ENCODE measurements around the gene NPEPL1.
"Not testable (repeated sequence)": the region's sequence is repeated elsewhere in the genome, so short reads cannot be mapped to it uniquely, and the experiment has no call there.

The NPEPL1 gene

DNA sequence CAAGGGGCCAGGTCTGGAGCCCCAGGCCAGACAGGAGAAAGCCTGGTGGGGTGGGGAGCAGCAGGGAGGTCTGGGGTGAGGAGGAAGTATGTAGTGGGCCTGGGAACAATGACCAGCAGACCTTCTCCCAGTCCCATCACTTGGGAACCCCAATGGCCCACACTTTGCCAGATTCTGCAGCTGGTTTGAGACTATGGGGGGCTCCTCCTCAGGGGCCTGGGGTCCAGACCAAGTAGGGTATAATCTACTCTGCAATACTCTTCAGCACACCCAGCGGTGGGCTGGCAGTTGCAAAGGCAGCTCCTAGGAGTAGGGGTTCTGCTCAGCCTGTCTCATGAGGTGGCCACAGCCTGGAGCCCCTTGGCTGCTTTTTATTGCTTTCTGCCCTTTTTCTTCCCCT lies 52.8 kb downstream of the NPEPL1 start:
- DNase-seq: no peak

DNA sequence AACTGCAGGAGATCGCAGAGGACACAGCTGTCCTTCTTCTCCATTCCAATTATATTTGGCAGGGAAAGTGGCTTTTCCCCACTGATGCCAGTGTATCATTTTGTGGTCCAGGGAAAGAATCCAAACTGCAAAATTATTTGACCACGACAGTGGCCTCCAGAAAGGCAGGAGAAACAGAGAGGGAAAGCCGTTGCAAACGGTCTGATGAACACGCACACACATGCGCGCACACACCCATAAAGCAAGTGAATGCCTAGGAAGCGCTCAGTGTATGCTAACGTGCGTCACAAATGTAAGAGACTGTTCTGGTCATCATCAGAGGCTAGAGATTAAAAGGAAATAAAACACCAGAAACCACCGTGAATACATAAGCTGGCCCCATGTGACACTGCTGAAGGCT lies 54.0 kb downstream of the NPEPL1 start:
- DNase-seq: no peak

DNA sequence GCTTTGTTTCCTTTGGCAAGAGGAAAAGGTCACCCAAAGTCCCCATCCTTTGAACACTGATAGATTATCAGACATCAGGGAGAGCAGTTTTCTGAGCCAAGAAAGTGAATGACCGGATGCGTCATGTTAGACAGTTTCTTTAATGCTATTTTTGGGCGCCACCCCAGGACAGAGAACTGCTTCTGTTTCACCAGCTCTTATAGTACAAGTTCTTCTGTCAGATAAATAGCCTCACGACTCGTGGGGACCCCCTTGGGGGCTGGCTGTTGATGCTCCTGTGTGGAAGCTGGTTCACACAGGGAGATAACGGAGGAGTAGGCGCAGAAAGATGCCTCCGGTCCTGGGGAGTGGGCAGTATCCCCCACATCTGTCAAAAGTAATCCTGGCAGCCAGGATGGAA lies 54.6 kb downstream of the NPEPL1 start:
- no peak for DNase-seq

DNA sequence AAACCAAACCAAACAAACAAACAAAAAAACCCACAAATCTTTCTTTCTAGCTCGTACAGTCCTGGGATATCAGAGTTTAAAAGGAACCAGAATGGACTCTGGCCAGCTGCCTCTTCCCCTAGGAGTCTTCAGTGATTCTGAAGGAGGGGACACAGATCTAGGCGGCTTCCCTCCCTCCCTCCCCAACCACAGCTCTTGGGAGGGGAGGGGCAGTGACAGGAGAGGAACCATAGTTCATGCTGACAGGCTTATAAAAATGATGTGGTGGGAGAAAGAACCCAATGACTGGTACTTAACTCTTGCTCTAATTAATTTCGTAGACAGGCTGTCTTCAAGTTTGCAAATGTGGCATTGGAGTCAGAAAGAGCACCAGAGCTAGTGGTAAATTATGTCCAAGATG lies 56.0 kb downstream of the NPEPL1 start:
- no peak for DNase-seq

DNA sequence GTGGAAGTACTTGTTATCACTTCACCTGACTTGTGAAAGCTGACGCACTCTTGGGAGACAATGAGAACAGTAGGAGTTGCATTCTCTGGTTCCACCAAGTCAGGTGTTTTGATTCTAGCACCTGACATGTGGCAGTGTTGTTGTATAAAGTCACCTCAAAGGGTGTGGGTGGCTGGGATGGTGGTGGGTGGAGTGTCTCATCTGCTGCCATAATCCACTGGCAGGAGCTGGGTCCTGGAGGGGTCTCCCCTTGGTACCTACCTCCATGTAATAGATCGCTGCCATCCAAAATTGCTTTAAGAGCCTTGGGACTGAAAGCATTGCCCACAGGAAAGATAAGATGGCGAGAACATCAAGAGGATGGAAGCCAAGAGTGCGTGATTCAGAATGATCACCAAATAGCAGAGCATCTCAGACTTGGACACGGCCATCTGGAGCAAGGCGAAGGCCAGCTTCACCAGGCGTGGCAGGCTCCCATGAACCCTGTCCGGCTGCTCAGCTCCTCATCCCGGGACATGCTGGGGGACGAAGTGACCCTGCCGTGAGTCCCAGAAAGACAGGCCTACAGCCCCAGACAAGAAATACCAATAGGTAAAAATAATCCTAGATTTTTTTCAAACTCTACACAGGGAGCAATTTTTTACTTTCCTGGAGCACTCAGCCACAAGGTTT lies 56.6 kb downstream of the NPEPL1 start:
- DNase-seq: no peak

DNA sequence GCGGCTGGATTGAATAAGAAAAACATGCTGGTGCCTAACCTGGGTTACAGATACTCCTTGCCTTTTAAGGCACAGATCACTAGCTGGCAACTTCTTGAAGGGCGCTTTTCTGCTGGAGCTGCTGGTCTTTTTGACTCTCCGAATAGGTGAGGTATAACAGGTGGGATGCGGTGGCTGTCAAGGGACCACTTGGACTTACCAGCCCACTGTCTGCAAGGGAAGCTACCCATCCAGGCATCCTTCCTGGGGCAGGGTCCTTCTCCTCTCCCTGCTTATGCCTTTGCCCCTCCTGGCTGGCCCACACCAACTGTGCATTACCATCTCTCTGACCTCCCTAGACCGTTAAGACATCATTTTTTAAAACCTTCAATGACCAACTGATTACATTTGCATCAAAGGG lies 57.4 kb downstream of the NPEPL1 start:
- DNase-seq: no peak

DNA sequence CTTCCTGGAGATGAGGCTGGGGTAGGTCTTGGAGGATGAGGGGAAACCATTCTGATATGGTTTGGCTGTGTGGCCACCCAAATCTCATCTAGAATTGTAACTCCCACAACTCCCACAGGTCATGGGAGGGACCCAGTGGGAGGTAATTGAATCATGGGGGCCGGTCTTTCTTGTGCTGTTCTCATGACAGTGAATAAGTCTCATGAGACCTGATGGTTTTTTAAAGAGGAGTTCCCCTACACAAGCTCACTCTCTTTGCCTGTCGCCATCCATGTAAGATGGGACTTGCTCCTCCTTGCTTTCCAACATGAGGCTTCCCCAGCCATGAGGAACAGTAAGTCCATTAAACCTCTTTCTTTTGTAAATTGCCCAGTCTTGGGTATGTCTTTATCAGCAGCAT lies 58.1 kb downstream of the NPEPL1 start:
- DNase-seq: not testable (repeated sequence)

DNA sequence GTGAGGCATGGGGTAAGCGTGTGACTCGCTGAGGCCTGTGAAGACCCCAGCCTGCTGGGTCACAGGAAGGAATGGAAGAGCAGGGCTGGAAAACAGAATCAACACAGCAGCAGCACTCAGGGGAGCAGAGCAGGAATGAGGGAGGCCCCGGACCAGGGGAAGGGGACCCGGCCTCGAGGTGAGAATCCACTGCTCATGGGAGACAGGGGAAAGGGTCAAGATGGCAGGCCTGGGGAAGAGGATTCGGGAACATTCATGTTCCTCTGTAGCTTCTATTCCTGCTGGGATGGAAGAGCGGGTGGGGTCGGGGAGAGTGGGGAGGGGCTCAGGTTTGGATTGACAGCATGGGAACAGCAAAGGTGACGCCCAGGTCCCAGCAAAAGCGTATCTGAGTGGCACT lies 59.4 kb downstream of the NPEPL1 start:
- DNase-seq: no peak

DNA sequence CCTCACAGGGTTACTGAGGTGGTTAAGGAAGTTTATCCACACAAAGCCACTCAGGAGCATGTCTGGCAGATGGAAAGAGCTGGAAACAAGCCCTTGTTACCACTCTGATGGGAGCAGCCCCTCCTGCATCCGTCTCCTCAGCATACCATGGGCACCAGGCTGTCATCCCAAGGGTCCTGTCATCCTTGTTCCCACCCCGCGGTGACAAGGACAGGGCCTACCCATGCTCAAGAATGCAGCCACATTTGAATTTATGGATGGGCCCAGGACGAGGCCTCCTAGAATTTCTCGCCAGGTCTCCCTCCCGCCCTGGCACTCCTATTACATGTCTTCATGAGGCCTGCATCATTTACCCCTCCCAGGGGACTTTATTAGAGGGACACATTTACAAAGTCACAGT lies 60.0 kb downstream of the NPEPL1 start:
- no peak for DNase-seq

DNA sequence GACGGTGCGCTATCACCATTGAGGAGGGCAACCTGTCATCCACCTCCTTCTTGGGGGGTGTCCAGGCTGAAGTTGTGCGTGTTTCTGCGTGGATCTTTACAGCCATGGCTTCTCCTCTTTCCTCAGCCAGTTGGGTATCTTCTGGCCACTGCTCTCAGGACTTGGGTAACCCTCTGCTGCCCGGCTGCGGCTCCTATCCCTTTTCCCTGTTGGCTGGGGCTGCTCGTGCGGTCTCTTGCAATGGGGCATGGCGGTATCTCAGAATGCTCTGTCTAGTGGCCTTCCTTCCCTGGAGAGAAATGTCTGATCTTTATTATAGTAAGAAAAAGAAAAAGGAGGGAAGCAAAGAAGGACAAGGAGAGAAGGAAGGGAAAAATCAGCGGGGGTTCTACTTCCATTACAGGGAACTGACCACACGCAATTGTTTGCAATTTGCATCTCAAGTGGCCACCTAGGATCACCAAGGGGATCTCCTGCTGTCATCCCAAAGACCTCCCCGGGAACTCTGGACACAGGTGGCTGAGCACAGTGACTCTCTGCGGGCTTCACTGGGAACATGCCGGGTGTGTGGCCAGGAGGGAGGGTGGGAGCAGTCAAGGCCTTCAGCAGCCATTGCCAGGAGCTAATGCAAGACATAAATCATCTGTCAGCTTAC lies 60.8 kb downstream of the NPEPL1 start:
- DNase-seq: no peak

DNA sequence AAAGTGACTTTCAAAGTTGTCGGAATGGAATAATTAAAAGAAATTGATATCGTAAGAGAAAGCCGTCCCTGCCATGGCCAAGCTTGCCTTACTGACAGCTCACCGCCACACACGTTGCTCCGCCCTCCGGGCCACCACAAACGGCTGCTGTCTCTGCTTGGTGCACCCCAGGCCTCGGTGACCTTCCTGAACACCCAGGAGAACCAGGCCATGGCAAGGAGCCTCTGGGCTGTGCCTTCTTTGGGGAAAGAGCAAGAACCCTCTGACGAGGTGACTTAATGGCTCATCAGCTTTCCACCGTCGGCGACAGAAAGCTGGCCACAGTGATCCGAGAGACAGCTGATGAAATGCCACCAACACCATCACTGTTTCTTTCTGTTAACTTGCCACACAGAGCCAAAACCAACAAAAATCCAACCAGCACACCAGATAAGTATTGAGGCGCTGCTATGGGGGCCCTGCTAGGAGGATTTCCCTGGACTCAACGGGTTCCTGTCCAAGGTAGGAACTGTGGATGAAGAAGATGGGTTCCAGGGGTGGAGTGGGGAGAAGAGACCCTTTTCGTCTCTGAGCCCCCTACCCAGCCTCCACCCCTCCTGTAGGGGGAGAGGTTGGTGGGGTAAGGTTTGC lies 61.4 kb downstream of the NPEPL1 start:
- DNase-seq: no peak

DNA sequence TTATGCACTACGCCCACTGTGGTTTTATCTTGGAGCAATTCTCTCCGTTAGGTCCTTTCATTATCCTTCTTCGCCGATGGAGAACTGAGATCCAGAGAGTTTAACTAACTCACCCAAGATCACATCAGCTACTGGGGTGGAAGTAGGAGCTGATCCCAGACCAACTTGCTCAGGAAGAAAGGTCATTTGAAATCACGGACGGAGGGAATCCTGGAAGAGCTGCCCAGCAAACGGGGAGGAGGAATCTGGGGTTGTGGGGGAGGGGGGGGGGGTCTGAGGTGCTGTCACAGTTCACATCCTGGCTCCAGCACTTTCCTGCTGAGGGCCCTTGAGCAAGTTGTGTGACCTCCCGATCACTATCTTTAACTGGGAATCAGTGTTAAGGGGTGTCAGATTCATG lies 62.0 kb downstream of the NPEPL1 start:
- no peak for DNase-seq

DNA sequence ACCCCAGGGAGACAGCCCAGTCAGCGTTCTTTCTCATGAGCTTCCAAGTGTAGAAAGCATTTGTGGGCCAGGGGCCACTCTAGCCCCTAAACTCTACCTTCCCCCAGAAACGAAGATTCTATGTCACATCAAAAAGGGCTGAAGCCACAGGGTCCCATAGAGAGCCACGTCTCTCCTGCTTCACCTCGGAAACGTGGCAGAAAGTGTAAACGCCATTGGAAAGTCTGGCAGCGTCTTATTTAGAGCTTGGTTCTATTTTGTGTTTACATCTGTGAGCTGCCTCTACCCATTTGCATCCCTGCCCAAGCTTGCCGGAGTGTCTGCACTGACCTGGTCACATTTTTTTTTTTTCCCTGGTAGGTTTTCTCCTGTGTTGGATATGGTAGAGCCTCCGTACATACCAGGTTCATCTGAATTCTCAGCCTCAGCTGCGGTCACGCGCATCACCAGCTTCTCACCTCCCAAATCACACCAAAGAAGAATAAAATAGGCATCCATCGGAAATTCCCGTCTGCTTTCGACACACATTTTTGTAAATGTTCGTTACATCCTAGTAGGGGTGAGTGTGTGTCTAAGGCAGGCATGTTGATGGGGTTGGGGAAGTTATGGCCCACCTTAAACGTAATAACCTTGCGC lies 62.6 kb downstream of the NPEPL1 start:
- DNase-seq: no peak

DNA sequence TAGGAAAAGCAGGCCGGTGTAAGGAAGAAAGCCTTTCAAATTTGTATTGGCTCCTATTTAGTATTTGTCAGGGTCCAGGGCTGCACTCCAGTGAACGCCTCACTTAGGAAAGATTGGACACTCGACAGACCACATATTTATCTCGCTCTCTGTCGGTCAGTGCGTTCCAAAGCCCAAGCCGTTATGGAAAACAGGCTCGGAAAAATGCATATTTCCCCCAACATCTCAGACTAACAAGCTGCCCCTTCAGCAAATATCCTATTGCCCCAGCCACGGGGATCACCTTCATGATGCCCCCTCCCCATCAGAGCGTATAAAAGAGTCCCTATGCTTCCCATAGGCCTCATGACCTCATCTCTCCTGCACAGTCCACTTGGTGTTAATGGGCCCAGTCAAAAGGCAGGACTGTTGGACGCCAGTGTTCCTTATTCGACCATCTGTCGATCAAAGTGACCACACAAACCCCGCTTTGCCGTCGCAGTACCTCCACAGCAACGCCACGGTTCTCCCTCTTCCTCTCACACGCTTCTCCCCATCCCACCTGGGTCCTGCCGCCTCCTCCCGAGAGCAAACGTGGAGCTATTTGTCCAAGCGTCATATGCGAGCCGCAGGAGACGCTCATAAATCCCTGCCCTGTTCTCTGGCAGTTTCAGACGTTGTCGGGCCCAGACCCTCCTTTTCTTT lies 63.3 kb downstream of the NPEPL1 start:
- DNase-seq: no peak

DNA sequence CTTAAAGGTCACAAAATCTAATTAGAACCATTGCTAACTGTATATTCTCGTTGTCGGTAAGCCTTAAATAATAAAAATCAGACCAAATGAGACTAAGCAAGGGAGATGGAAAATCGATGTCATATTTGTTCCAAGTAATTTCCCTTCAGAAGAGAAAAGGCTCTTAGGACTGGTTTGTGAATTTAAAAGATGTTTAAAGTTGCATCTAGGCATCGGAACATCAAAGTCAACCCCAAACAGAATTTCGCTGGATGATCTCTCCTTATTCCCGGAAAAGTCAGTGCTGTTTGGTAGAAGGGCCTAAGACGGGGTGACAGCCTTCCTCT lies 63.8 kb downstream of the NPEPL1 start:
- DNase-seq: no peak

DNA sequence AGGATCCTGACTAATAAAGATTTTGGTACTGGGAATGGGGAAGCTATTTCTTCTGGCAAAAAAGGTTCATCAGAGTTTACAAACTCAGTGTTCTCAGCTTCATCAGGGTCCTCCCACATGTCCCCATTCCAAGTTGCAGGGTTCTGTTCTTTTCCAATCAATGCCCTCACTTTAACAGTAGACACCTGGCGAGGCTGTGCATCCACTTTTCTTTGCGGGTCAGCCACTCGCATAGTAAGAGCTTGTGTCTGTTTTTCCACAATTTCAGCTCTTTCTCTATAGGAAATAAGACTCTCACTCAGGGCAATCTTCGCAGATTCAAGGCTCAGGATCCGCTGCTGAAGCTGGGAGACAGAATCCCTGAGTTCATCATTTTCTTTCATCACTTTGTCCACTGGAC lies 65.0 kb downstream of the NPEPL1 start:
- DNase-seq: not testable (repeated sequence)

DNA sequence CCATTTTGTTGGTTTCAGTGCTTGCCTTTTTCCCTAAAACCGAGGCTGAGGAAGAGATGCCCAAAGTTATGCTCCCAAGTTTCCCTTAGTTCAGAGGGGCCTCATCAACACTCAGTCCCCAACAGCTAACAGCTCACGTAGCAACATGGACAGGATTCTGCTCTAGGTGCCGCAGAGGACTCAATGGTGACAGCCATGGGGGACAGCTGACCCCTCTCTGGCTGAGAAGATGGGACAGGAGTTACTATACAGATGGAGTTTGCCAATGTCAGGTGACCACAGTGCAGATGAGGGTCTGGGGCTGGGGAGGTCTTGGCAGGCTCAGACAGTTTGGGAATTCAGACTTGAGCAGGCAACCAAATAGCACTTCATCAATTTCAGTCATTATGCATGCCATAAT lies 67.3 kb downstream of the NPEPL1 start:
- no peak for DNase-seq

DNA sequence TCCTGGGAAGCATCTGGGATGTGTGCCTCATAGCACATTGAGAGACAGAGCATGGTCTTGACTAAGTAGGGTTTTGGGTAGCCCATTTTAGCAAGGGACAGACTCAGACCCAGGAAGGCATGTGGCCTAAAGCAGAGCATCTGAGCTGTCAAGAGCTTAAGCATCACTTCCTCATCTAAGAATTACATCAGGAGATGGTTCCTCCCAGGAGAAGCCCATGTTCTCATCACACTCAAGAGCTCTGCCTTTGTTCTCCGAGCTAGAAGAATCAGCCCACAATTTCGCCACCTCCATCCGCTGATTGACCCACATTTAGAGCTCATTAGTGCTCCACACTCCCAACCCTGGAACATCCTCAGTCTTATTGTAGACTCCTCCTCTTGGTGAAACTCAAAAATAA lies 68.3 kb downstream of the NPEPL1 start:
- DNase-seq: no peak

DNA sequence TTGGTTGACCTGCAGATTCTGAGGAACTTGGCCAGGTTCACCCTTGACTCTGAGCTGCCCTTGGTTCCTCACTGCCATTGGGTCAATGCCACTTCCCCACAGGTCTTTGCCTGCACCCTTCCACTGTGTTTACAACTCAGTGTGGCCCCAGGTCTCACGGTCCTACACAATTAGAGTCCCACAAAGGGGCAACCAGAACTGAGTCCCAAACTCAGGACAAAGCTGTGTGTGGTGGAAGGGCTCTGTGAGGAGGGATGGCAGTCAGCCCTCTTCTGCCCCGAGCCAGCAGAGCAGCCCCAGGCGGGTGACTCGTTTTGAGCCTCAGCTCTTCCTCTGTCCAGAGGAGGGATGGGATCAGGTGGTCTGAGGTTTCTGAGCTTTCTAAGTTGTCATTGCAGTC lies 69.5 kb downstream of the NPEPL1 start:
- no peak for DNase-seq

DNA sequence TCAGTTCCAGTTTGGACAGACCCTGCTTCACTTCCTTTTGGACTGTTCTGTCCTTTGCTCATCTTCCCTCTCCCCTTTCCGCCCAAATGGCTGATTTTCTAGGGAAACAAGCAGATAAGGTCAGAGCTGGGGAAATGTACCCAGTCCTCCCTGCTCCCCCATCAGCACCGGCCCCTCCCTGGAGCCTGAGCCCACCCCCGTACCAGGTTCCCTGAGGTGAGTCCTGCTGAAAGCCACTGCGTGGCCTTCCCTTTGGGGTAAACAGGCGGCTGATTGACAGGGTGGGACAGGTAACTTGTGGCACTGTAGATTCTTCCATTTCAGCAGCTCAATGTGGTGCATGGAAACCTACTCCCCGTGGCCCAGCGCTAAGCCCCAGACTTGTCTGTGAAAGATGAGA lies 70.5 kb downstream of the NPEPL1 start:
- DNase-seq: no peak

All from NCI-H510A treated with DMSO at 0.1 percent for 48 hours (cell line).